SK-N-MC (cell line): ENCODE data around the gene FN3K.

Source experiments
- EZH2 ChIP-seq: fragments of 200-600 bp; sonication (generic); IDR thresholded peaks from one replicate; pipeline ENCODE4 v1.6.1; 2017; ENCODE audit warnings: antibody characterized with exemption
- FOXP2 ChIP-seq: optimal IDR thresholded peaks from 2 replicates; pipeline ENCODE3; 2011; ENCODE audit warnings: mild to moderate bottlenecking, moderate library complexity; ENCODE audit not compliant: insufficient read depth; ENCODE audit errors: extremely low read length, control extremely low read depth
- POLR2AphosphoS5 ChIP-seq: IDR thresholded peaks from 2 replicates; pipeline ENCODE4 v1.6.1; 2012; ENCODE audit warnings: mild to moderate bottlenecking, low read depth, low read length, borderline replicate concordance

- TF ChIP-seq POLR2AphosphoS5: no peak
- TF ChIP-seq EZH2: no peak
- TF ChIP-seq FOXP2: no peak
Observed at GRCh38 chr17:82709024-82709675, 26.3 kb upstream of the FN3K start.
